ENCODE results near the gene PURA. TPM values are rescaled to one million over a fixed set of nuclear protein-coding genes. Genes with fewer than 3 reads are reported as not detected.

The PURA gene
- total RNA-seq, 1 donor from 2014 or later, result 26.6 TPM

DNA sequence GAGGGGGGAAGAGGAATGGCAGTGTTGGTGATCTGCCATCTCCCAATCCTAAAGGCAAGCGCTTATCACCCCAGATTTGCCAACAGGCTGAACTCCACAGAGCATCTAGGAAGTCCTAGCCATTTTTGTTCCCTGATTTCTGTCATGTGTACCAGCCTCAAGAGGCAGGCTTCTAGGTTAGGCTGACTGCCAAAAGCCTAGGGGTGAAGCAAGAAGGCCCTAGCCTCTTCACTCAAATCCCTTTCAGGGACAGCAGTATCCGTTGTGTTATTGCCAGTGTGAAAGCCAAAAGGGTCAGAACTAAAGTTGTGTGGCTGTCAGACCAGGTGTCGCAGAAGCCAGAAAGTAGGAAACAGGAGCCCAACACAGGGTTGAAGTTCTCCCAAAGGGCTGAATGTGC lies 26.5 kb downstream of the PURA start:
- H3K4me1 ChIP-seq, result peaks cover 38% of the 10 kb centered on the region
- no peak overlapping the region for H3K4me3 ChIP-seq
- intact Hi-C loops (cut with micrococcal nuclease), result loop anchor here (5.0 kb wide), 1 partner anchor 68 kb away; no protein-coding TSS in a partner anchor
- H3K27ac ChIP-seq (replicated peaks), result peak overlapping the region; percentile 22
- no peaks in the 10 kb centered on the region for H3K27me3 ChIP-seq (ENCODE audit: low read depth)
- no peaks in the 10 kb centered on the region for H3K36me3 ChIP-seq
- TF ChIP-seq, protein P1, sequence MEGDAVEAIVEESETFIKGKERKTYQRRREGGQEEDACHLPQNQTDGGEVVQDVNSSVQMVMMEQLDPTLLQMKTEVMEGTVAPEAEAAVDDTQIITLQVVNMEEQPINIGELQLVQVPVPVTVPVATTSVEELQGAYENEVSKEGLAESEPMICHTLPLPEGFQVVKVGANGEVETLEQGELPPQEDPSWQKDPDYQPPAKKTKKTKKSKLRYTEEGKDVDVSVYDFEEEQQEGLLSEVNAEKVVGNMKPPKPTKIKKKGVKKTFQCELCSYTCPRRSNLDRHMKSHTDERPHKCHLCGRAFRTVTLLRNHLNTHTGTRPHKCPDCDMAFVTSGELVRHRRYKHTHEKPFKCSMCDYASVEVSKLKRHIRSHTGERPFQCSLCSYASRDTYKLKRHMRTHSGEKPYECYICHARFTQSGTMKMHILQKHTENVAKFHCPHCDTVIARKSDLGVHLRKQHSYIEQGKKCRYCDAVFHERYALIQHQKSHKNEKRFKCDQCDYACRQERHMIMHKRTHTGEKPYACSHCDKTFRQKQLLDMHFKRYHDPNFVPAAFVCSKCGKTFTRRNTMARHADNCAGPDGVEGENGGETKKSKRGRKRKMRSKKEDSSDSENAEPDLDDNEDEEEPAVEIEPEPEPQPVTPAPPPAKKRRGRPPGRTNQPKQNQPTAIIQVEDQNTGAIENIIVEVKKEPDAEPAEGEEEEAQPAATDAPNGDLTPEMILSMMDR (IDR thresholded peaks at IDR 0.05; ENCODE audit: borderline replicate concordance), result no peak
- no peak for DNase-seq
- H3K9me3 ChIP-seq (replicated peaks), result no peaks in the 10 kb centered on the region

- peaks cover 45% of the 10 kb centered on the region for H3K4me1 ChIP-seq
- no peaks in the 10 kb centered on the region for H3K27me3 ChIP-seq (ENCODE audit: low read depth)
- no peaks in the 10 kb centered on the region for H3K9me3 ChIP-seq (replicated peaks)
- peak overlapping the region; percentile 22 for H3K27ac ChIP-seq (replicated peaks)
- TF ChIP-seq, protein P1 (IDR thresholded peaks at IDR 0.05; ENCODE audit: borderline replicate concordance), result no peak
- no peaks in the 10 kb centered on the region for H3K36me3 ChIP-seq
- DNase-seq, result no peak
- H3K4me3 ChIP-seq, result no peak overlapping the region
- intact Hi-C loops (cut with micrococcal nuclease), result loop anchor here (5.0 kb wide), 1 partner anchor 69 kb away; no protein-coding TSS in a partner anchor
These were observed 27.3 kb downstream of the PURA start for GRCh38 chr5:140141241-140141640.

DNA sequence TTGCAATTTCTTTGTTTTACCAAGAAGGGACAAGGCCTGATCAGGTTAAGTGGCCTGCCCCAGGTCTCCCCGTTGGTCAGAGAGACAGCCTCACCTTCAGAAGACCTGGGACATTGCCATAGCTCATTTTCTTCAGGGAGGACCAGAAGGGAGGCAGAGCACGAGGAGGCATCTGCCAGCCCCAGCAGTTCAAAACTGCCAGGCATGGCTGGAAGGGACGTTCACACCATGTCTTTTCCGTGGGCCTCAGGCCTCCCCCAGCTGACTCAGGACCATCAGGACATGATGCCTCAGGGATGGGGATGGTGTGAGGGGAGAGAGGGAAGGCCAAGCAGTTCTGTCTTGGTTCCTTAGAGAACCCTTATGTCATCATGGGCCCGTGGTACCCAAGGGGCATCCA lies 28.3 kb downstream of the PURA start:
- no peak overlapping the region for H3K4me3 ChIP-seq
- TF ChIP-seq, protein P1 (IDR thresholded peaks at IDR 0.05; ENCODE audit: borderline replicate concordance), result no peak
- no peaks in the 10 kb centered on the region for H3K9me3 ChIP-seq (replicated peaks)
- intact Hi-C loops (cut with micrococcal nuclease), result loop anchor here (5.0 kb wide), 1 partner anchor 70 kb away; no protein-coding TSS in a partner anchor
- H3K27me3 ChIP-seq (ENCODE audit: low read depth), result no peaks in the 10 kb centered on the region
- peaks cover 50% of the 10 kb centered on the region for H3K4me1 ChIP-seq
- no peaks in the 10 kb centered on the region for H3K36me3 ChIP-seq
- H3K27ac ChIP-seq (replicated peaks), result no peak overlapping the region
- DNase-seq, result no peak

GRCh38 chr5:140142856-140143255 lies 28.9 kb downstream of the PURA start:
- no peak for DNase-seq
- no peaks in the 10 kb centered on the region for H3K36me3 ChIP-seq
- H3K4me3 ChIP-seq, result no peak overlapping the region
- peaks cover 50% of the 10 kb centered on the region for H3K4me1 ChIP-seq
- intact Hi-C loops (cut with micrococcal nuclease), result loop anchor here (5.0 kb wide), 1 partner anchor 71 kb away; no protein-coding TSS in a partner anchor
- no peaks in the 10 kb centered on the region for H3K27me3 ChIP-seq (ENCODE audit: low read depth)
- H3K27ac ChIP-seq (replicated peaks), result no peak overlapping the region
- TF ChIP-seq, protein P1 (IDR thresholded peaks at IDR 0.05; ENCODE audit: borderline replicate concordance), result no peak
- H3K9me3 ChIP-seq (replicated peaks), result no peaks in the 10 kb centered on the region

DNA sequence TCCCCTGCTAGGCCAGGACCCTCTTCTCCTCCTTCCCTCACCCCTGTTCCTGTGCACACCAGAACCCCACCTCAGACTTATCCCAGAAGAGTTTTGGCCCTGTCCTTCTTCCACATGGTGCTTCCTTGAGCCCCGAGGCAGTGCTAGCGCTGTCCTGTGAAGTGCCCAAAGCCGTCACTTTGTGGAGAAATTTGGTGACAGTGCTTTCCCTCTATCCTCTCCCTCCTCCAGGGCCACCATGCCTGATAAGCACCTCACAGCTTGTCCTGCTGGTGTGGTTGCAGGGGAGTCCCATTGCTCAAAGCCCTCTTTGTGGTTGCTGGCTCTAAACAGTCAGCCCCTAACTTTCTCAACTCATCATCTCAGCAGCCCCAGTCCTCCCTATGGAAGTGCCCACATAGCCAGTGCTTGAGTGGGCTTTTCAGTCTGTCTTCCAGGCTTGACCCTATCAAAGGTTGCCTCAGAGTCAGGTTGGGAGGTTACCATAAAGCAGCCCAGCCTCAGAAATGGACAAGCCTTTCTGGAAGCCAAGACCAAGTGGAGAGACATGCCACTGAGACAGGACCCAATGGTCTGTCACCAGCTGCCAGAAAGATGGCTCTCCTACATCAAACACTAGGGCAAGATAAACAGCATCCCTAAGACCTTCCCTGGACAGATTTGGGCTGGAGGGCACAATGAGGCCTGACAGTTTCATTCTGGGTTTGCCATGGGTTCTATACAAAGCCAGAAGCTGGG lies 29.8 kb downstream of the PURA start:
- no peak overlapping the region for H3K27ac ChIP-seq (replicated peaks)
- H3K4me3 ChIP-seq, result no peak overlapping the region
- H3K36me3 ChIP-seq, result no peaks in the 10 kb centered on the region
- no peaks in the 10 kb centered on the region for H3K9me3 ChIP-seq (replicated peaks)
- intact Hi-C loops (cut with micrococcal nuclease), result loop anchor here (5.0 kb wide), 1 partner anchor 71 kb away; no protein-coding TSS in a partner anchor
- no peak for DNase-seq
- no peaks in the 10 kb centered on the region for H3K27me3 ChIP-seq (ENCODE audit: low read depth)
- TF ChIP-seq, protein P1 (IDR thresholded peaks at IDR 0.05; ENCODE audit: borderline replicate concordance), result no peak
- peaks cover 50% of the 10 kb centered on the region for H3K4me1 ChIP-seq
